GM06990 (cell line): ENCODE results near the gene PTPRN2.

Experiments
- DNase-seq: peaks from one replicate; pipeline ENCODE4 v3.0.0-alpha.2; 2011; ENCODE audit not compliant: insufficient read length; ENCODE audit errors: extremely low read depth
- H3K27me3 ChIP-seq: replicated peaks from 2 replicates; pipeline ENCODE4 v1.6.0; 2011; ENCODE audit warnings: low read length; ENCODE audit not compliant: control insufficient read depth, insufficient read depth
- H3K36me3 ChIP-seq: 2 replicates; pipeline ENCODE4 v1.5.1; 2011; ENCODE audit warnings: low read length; ENCODE audit not compliant: control insufficient read depth, insufficient read depth
- H3K4me3 ChIP-seq: replicated peaks from 2 replicates; pipeline ENCODE4 v1.5.1; 2011; ENCODE audit warnings: low read depth, mild to moderate bottlenecking, control low read depth, low read length
- TF ChIP-seq, protein P1 (sequence below): IDR thresholded peaks from 2 replicates; pipeline ENCODE4 v1.5.1; 2011; ENCODE audit warnings: low read length, control low read depth, mild to moderate bottlenecking, inconsistent platforms; ENCODE audit not compliant: insufficient read depth, poor library complexity, severe bottlenecking

The PTPRN2 gene

GRCh38 chr7:157853076-157853788 is 734.4 kb downstream of the PTPRN2 start:
- Histone ChIP-seq H3K36me3 (no peaks in the 10 kb centered on the region), H3K27me3 (no peaks in the 10 kb centered on the region), H3K4me3 (no peak overlapping the region)
- no peak for DNase-seq
- TF ChIP-seq, protein P1, sequence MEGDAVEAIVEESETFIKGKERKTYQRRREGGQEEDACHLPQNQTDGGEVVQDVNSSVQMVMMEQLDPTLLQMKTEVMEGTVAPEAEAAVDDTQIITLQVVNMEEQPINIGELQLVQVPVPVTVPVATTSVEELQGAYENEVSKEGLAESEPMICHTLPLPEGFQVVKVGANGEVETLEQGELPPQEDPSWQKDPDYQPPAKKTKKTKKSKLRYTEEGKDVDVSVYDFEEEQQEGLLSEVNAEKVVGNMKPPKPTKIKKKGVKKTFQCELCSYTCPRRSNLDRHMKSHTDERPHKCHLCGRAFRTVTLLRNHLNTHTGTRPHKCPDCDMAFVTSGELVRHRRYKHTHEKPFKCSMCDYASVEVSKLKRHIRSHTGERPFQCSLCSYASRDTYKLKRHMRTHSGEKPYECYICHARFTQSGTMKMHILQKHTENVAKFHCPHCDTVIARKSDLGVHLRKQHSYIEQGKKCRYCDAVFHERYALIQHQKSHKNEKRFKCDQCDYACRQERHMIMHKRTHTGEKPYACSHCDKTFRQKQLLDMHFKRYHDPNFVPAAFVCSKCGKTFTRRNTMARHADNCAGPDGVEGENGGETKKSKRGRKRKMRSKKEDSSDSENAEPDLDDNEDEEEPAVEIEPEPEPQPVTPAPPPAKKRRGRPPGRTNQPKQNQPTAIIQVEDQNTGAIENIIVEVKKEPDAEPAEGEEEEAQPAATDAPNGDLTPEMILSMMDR = no peak

DNA sequence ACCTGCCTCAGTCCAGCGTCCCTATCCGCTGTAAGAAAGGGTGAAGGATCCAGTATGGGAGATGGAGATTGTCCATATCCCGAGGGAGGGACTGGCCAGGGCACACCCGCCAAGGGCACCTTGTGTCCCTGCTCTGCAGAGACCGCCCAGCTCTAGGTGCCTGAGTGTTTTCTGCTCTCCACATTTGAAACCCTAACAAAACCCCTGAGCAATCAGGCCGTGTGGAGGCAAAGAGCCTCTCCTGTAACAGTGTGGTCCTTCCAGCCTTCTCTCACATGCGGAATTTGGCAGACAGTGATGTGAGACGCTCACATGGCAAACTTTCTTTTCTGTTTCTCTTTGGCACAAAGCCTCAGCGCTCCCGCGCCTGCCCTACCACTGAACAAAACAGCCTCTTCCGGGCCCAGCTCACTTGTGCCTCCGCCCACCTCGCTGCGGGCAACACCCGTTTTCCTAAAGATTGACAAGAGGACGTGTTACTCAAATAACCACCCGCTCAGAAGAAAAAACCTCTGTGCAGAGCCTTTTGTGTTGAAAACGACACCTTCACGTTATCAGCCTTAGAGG is 736.0 kb downstream of the PTPRN2 start:
- no peak for DNase-seq
- no peak overlapping the region for H3K4me3 ChIP-seq
- TF ChIP-seq, protein P1 = no peak

DNA sequence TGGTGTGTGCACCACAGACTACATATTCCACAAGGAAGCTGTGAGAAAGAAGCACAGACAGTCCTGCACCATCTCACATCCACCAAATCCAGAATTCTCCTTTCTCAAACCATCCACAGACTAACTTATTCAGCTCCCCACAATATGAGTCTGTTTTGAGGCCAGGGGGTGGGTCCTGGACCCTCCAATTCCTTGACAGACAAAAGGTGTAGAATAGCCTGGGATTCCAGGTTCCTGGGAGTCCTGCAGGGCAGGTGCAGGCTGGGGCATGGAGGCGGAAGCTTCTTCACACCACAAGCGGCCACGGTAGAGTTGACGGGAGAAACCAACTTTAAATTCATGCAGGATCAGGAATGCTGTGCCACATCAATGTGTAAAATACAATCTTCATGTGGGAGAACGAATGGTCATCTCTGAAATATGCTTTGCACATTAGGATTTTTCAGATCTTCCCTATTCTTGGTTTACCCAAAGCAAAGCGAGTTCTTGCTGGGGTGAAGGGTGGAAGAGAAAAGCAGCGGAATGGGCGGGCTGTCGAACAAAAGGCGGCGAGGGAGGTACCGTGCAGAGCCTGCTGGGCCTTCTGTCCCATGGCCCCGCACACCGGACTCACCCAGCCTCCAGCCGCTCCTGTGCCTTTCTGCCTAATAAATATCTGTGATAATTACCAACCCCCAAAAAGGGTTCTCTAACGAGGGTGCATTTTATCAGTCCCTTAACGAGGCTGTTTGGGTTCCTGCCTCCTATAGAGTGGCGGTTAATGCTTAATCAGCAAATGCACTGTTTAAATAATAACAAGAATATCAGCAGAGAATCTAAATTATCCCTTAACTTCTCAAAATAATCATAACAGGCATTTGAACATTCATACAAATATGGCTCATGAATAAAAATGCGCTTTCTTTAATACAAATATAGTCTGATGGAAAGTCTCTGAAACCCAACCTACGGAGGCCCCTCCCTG is 736.9 kb downstream of the PTPRN2 start:
- TF ChIP-seq, protein P1 = no peak
- DNase-seq = no peak
- no peak overlapping the region for H3K4me3 ChIP-seq
- H3K27me3 ChIP-seq = no peaks in the 10 kb centered on the region
- no peaks in the 10 kb centered on the region for H3K36me3 ChIP-seq

More for the DNA sequence above, 736.0 kb downstream of the PTPRN2 start:
- H3K36me3 ChIP-seq = no peaks in the 10 kb centered on the region
- no peaks in the 10 kb centered on the region for H3K27me3 ChIP-seq

DNA sequence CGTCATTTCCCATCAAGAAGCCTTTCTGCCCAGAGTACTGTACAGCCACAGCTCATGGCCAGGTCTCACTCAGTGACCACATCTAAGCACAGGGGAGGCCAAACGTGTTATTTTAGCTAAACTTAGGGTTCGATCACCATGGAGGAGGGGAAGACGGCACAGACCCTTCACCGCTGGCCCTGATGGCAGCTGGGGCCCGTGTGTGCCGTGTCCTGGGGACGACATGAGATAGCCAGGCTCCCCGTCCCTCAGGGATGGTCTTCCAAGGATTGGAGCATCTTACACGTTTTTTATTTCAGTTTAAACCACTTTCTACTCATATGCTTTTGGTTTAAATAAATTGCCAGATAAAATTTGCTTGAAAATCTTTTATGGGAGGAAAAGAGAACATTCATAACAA is 737.9 kb downstream of the PTPRN2 start:
- H3K4me3 ChIP-seq = no peak overlapping the region
- no peaks in the 10 kb centered on the region for H3K27me3 ChIP-seq
- DNase-seq = no peak
- no peaks in the 10 kb centered on the region for H3K36me3 ChIP-seq
- TF ChIP-seq, protein P1 = no peak

- H3K36me3 ChIP-seq = no peaks in the 10 kb centered on the region
- TF ChIP-seq, protein P1 = no peak
- no peak overlapping the region for H3K4me3 ChIP-seq
- no peak for DNase-seq
- no peaks in the 10 kb centered on the region for H3K27me3 ChIP-seq
Observed at GRCh38 chr7:157849341-157849596, 738.4 kb downstream of the PTPRN2 start.
